GM19452 (cell line): ENCODE results near the gene CNBP.
A peak's percentile ranks its signal among the peaks of the same experiment; 100 is the strongest.

ENCODE experiments used
- ATAC-seq: cut with Tn5 transposase; IDR thresholded peaks from one replicate; pipeline ENCODE4 v1.9.1; 2021; ENCODE audit not compliant: unreplicated experiment

CNBP gene

GRCh38 chr3:129132097-129132866 is 51.4 kb downstream of the CNBP start:
- ATAC-seq: no peak

- no peak for ATAC-seq
Observed at GRCh38 chr3:129131465-129132088, 52.1 kb downstream of the CNBP start.

GRCh38 chr3:129130291-129130813 is 53.3 kb downstream of the CNBP start:
- no peak for ATAC-seq

GRCh38 chr3:129128357-129129155 is 55.1 kb downstream of the CNBP start:
- ATAC-seq: no peak

- no peak for ATAC-seq
Observed at GRCh38 chr3:129126726-129127280, 56.9 kb downstream of the CNBP start.

GRCh38 chr3:129123314-129124060 is 60.2 kb downstream of the CNBP start:
- ATAC-seq: no peak

- no peak for ATAC-seq
Observed at GRCh38 chr3:129122412-129123011, 61.2 kb downstream of the CNBP start.

GRCh38 chr3:129121792-129122411 is 61.8 kb downstream of the CNBP start, which contains the start of gene RAB43:
TSS of gene RAB43 (minus strand) at chr3:129121804. CDS start at chr3:129121489, 315 bp downstream.
- peak; percentile 36 for ATAC-seq

- peak; percentile 28 for ATAC-seq
Observed at GRCh38 chr3:129121016-129121791, 62.5 kb downstream of the CNBP start.

- peak; percentile 77 for ATAC-seq
Observed at GRCh38 chr3:129120254-129121004, 63.3 kb downstream of the CNBP start.

- no peak for ATAC-seq
Observed at GRCh38 chr3:129119365-129120100, 64.2 kb downstream of the CNBP start.

GRCh38 chr3:129118745-129119144 is 65.0 kb downstream of the CNBP start:
- ATAC-seq: no peak
